OCI-LY3 (cell line): Measurements from ENCODE around the gene IGFL2.

Experiments used
- CTCF ChIP-seq: fragments of 200-600, 300-600 bp; sonication (generic); IDR thresholded peaks from 2 replicates; pipeline ENCODE4 v1.5.1; 2014; ENCODE audit warnings: antibody characterized with exemption, low read length, low read depth
- EZH2phosphoT487 ChIP-seq: fragments of 200-600 bp; shearing (Covaris generic); IDR thresholded peaks from 2 replicates; pipeline ENCODE4 v1.6.1; 2018; ENCODE audit warnings: antibody characterized with exemption, mixed run types, low read depth

- TF ChIP-seq EZH2phosphoT487: no peak
- TF ChIP-seq CTCF: no peak
Measured at GRCh38 chr19:46101293-46101692, 46.7 kb upstream of the IGFL2 start.
